ENCODE results near the gene SERPINA4. TPM values are rescaled to one million over a fixed set of nuclear protein-coding genes. Genes with fewer than 3 reads are reported as not detected.

The SERPINA4 gene
- total RNA-seq, 1 experiment from 2014 or later: 6.3 TPM

- Mint-ChIP-seq H3K4me1 (ENCODE audit: low read depth, unreplicated experiment) (no peaks in the 10 kb centered on the region), H3K9me3 (ENCODE audit: unreplicated experiment) (peaks cover 11% of the 10 kb centered on the region), H3K4me3 (ENCODE audit: unreplicated experiment) (no peak overlapping the region), H3K27ac (ENCODE audit: unreplicated experiment) (no peak overlapping the region), H3K27me3 (ENCODE audit: insufficient read depth, unreplicated experiment) (peaks cover 4% of the 10 kb centered on the region), H3K36me3 (ENCODE audit: insufficient read depth, unreplicated experiment) (no peaks in the 10 kb centered on the region)
- H3K4me1 ChIP-seq: no peaks in the 10 kb centered on the region
- H3K9me3 ChIP-seq: no peaks in the 10 kb centered on the region
- CTCF ChIA-PET: no interaction called here
- H3K4me3 ChIP-seq (ENCODE audit: low read depth, low read length): no peak overlapping the region
- POLR2A ChIA-PET: no interaction called here
- intact Hi-C loops (cut with micrococcal nuclease; ENCODE audit: unreplicated experiment): loop anchor here (5.0 kb wide), 1 partner anchor 110 kb away; no protein-coding TSS in a partner anchor
- no peaks in the 10 kb centered on the region for H3K36me3 ChIP-seq (ENCODE audit: control insufficient read depth, insufficient read depth, low read length)
- DNase-seq: no peak
- no peak for TF ChIP-seq CTCF (IDR thresholded peaks at IDR 0.05; ENCODE audit: insufficient read depth in 1 of 2, low read depth in 1 of 2, low read length in 1 of 2, severe bottlenecking in 1 of 2, unreplicated experiment in 1 of 2)
- no peaks in the 10 kb centered on the region for H3K27me3 ChIP-seq (replicated peaks; ENCODE audit: control insufficient read depth, insufficient read depth, low read length)
- BruUV-seq (replicated peaks): no TSS peak
Observed at GRCh38 chr14:94542111-94542810, 19.0 kb upstream of the SERPINA4 start.

GRCh38 chr14:94542811-94543440, 18.3 kb upstream of the SERPINA4 start:
- Histone ChIP-seq H3K9me3 (no peaks in the 10 kb centered on the region), H3K4me3 (ENCODE audit: low read depth, low read length) (no peak overlapping the region), H3K36me3 (ENCODE audit: control insufficient read depth, insufficient read depth, low read length) (no peaks in the 10 kb centered on the region), H3K4me1 (no peaks in the 10 kb centered on the region), H3K27me3 (replicated peaks; ENCODE audit: control insufficient read depth, insufficient read depth, low read length) (no peaks in the 10 kb centered on the region)
- TF ChIP-seq CTCF (IDR thresholded peaks at IDR 0.05; ENCODE audit: insufficient read depth in 1 of 2, low read depth in 1 of 2, low read length in 1 of 2, severe bottlenecking in 1 of 2, unreplicated experiment in 1 of 2): no peak
- H3K4me1 Mint-ChIP-seq (ENCODE audit: low read depth, unreplicated experiment): no peaks in the 10 kb centered on the region
- DNase-seq: no peak
- intact Hi-C loops (cut with micrococcal nuclease; ENCODE audit: unreplicated experiment): loop anchor here (5.0 kb wide), 1 partner anchor 111 kb away; no protein-coding TSS in a partner anchor
- no peak overlapping the region for H3K27ac Mint-ChIP-seq (ENCODE audit: unreplicated experiment)
- H3K9me3 Mint-ChIP-seq (ENCODE audit: unreplicated experiment): peaks cover 11% of the 10 kb centered on the region
- no TSS peak for BruUV-seq (replicated peaks)
- peaks cover 4% of the 10 kb centered on the region for H3K27me3 Mint-ChIP-seq (ENCODE audit: insufficient read depth, unreplicated experiment)
- no peaks in the 10 kb centered on the region for H3K36me3 Mint-ChIP-seq (ENCODE audit: insufficient read depth, unreplicated experiment)
- H3K4me3 Mint-ChIP-seq (ENCODE audit: unreplicated experiment): no peak overlapping the region
- POLR2A ChIA-PET: interaction anchor here (0.5 kb wide), 1 partner anchor 58 kb away, joined by 4 read pairs; no protein-coding TSS in a partner anchor
- CTCF ChIA-PET: interaction anchor here (0.8 kb wide), 1 partner anchor 57 kb away, joined by 4 read pairs; no protein-coding TSS in a partner anchor

GRCh38 chr14:94543449-94544124, 17.7 kb upstream of the SERPINA4 start:
- Histone ChIP-seq H3K9me3 (no peaks in the 10 kb centered on the region), H3K4me3 (ENCODE audit: low read depth, low read length) (no peak overlapping the region), H3K36me3 (ENCODE audit: control insufficient read depth, insufficient read depth, low read length) (no peaks in the 10 kb centered on the region), H3K4me1 (no peaks in the 10 kb centered on the region), H3K27me3 (replicated peaks; ENCODE audit: control insufficient read depth, insufficient read depth, low read length) (no peaks in the 10 kb centered on the region)
- H3K27me3 Mint-ChIP-seq (ENCODE audit: insufficient read depth, unreplicated experiment): no peaks in the 10 kb centered on the region
- ChIA-PET CTCF (interaction anchor here (0.6 to 0.8 kb wide), 2 partner anchors 57 to 58 kb away, joined by 3 to 4 read pairs; no protein-coding TSS in a partner anchor), POLR2A (interaction anchor here (0.5 kb wide), 1 partner anchor 59 kb away, joined by 4 read pairs; no protein-coding TSS in a partner anchor)
- DNase-seq: no peak
- no peaks in the 10 kb centered on the region for H3K36me3 Mint-ChIP-seq (ENCODE audit: insufficient read depth, unreplicated experiment)
- H3K4me3 Mint-ChIP-seq (ENCODE audit: unreplicated experiment): no peak overlapping the region
- intact Hi-C loops (cut with micrococcal nuclease; ENCODE audit: unreplicated experiment): loop anchor here (5.0 kb wide), 1 partner anchor 111 kb away; no protein-coding TSS in a partner anchor
- H3K4me1 Mint-ChIP-seq (ENCODE audit: low read depth, unreplicated experiment): no peaks in the 10 kb centered on the region
- H3K9me3 Mint-ChIP-seq (ENCODE audit: unreplicated experiment): peaks cover 11% of the 10 kb centered on the region
- no TSS peak for BruUV-seq (replicated peaks)
- no peak overlapping the region for H3K27ac Mint-ChIP-seq (ENCODE audit: unreplicated experiment)
- TF ChIP-seq CTCF (IDR thresholded peaks at IDR 0.05; ENCODE audit: insufficient read depth in 1 of 2, low read depth in 1 of 2, low read length in 1 of 2, severe bottlenecking in 1 of 2, unreplicated experiment in 1 of 2): peak in 1 of 2 experiments; percentile 16
